ENCODE data around the gene CHAC2.

GRCh38 chr2:53727921-53728320 is 39.7 kb upstream of the CHAC2 start:
- TF ChIP-seq EZH2 (conservative IDR thresholded peaks at IDR 0.05; ENCODE audit: low read depth, low read length) = no peak
- TF ChIP-seq MTF1 (CRISPR knock-in tag; IDR thresholded peaks at IDR 0.05) = no peak
- no peak for TF ChIP-seq ZNF280D (CRISPR knock-in tag; IDR thresholded peaks at IDR 0.05)
- no peak for TF ChIP-seq NR1H2 (CRISPR knock-in tag; IDR thresholded peaks at IDR 0.05; ENCODE audit: borderline replicate concordance, low read depth)
